ENCODE measurements around the gene LRRC32. TPM values are rescaled to one million over a fixed set of nuclear protein-coding genes. Genes with fewer than 3 reads are reported as not detected.

The LRRC32 gene
- total RNA-seq, 1 experiment from 2014 or later: 0.46 TPM

DNA sequence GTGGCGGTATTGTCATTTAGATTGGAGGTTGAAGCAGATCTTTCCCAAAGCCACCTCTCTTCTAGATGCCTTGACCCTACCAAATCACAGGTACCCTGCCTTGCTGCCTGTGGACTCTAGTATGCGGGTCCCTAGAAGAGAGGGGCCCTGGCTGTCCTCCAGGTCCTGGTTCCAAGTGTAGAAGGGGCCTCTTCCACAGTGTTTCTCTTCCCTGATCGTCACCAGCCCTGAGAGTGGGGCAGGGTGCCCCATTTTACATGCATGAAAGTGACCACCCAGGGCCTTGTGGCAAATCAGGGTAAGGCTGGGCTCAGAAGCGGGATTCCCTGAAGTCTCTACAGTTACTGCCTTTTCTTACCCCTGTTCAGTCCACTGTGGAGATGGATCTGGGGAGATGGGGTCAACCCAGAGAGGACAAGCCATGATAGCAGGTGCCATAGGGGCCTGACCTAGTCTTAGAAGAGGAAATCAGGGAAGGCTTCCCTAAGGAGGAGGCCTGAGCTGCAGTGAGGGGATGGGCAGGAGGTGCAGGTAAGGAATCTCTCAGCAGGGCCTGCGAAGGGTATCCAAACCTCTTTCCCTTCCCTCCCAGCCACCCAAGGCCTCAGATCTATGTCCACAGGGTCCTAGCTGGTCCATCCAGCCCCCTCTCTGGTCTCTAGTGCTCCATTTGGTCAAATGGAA is 1.2 kb upstream of the LRRC32 start:
- H2BK15ac ChIP-seq (ENCODE audit: low read depth, low read length): no peak overlapping the region
- no peak overlapping the region for H2AK5ac ChIP-seq (ENCODE audit: insufficient read length, low read length)
- H3K9me3 ChIP-seq (ENCODE audit: control insufficient read depth, low read depth, low read length): no peaks in the 10 kb centered on the region
- H3K23me2 ChIP-seq (ENCODE audit: insufficient read length, low read depth, low read length, poor library complexity, severe bottlenecking): no peaks in the 10 kb centered on the region
- H4K91ac ChIP-seq (ENCODE audit: insufficient read length, low read depth, low read length): no peak overlapping the region
- H3K79me2 ChIP-seq (ENCODE audit: insufficient read depth, low read length): no peaks in the 10 kb centered on the region
- DNase-seq: no peak
- no peaks in the 10 kb centered on the region for H3K79me1 ChIP-seq (ENCODE audit: insufficient read depth, low read depth, low read length, poor library complexity, severe bottlenecking)
- no peak overlapping the region for H3K56ac ChIP-seq (ENCODE audit: insufficient read length, low read depth, low read length)
- H2BK12ac ChIP-seq (ENCODE audit: insufficient read length, low read depth, low read length): no peak overlapping the region
- no peaks in the 10 kb centered on the region; the same call in 1 of the 2 replicates for H3K4me1 ChIP-seq (ENCODE audit: insufficient read depth, low read length)
- H2BK5ac ChIP-seq (ENCODE audit: insufficient read length, low read length): no peak overlapping the region
- H4K20me1 ChIP-seq (ENCODE audit: control insufficient read depth, insufficient read depth, insufficient read length): no peaks in the 10 kb centered on the region
- peaks cover 2% of the 10 kb centered on the region; the same call in 1 of the 2 replicates for H3K27me3 ChIP-seq (ENCODE audit: insufficient read depth, low read length)
- WGBS (ENCODE audit: extremely low coverage, insufficient read length, low lambda C conversion rate): no CpG with 5 or more reads among the region's 5 CpGs
- no peak overlapping the region for H2BK20ac ChIP-seq (ENCODE audit: low read depth, low read length, poor library complexity, severe bottlenecking)
- H4K5ac ChIP-seq (ENCODE audit: insufficient read length, low read depth, low read length): no peak overlapping the region
- Mint-ChIP-seq H3K9me3 (no peaks in the 10 kb centered on the region), H3K4me1 (peaks cover 9 to 27% of the 10 kb centered on the region in 2 experiments), H3K27ac (no peak overlapping the region), H3K36me3 (ENCODE audit: insufficient read depth in 1 of 3, low read depth in 3 of 3) (no peaks in the 10 kb centered on the region; a peak in 1 of 7 replicates), H3K27me3 (ENCODE audit: low read depth) (peaks cover 40% of the 10 kb centered on the region), H3K4me3 (peak overlapping the region; percentile 63 to 76)
- TF ChIP-seq, protein P1, sequence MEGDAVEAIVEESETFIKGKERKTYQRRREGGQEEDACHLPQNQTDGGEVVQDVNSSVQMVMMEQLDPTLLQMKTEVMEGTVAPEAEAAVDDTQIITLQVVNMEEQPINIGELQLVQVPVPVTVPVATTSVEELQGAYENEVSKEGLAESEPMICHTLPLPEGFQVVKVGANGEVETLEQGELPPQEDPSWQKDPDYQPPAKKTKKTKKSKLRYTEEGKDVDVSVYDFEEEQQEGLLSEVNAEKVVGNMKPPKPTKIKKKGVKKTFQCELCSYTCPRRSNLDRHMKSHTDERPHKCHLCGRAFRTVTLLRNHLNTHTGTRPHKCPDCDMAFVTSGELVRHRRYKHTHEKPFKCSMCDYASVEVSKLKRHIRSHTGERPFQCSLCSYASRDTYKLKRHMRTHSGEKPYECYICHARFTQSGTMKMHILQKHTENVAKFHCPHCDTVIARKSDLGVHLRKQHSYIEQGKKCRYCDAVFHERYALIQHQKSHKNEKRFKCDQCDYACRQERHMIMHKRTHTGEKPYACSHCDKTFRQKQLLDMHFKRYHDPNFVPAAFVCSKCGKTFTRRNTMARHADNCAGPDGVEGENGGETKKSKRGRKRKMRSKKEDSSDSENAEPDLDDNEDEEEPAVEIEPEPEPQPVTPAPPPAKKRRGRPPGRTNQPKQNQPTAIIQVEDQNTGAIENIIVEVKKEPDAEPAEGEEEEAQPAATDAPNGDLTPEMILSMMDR (conservative IDR thresholded peaks at IDR 0.05): no peak
- H3K4me2 ChIP-seq (ENCODE audit: insufficient read depth, insufficient read length, low read length): no peak overlapping the region
- no peak overlapping the region for H2AFZ ChIP-seq (ENCODE audit: low read length)
- no peak overlapping the region for H3T11ph ChIP-seq (ENCODE audit: low read length)
- H3K4ac ChIP-seq (ENCODE audit: low read depth, low read length): no peak overlapping the region
- no peak overlapping the region for H3K14ac ChIP-seq (ENCODE audit: insufficient read depth, low read length)
- H3K27ac ChIP-seq (ENCODE audit: insufficient read length, low read depth, low read length): no peak overlapping the region
- no peak overlapping the region for H3K23ac ChIP-seq (ENCODE audit: insufficient read length, low read depth, low read length)
- H2BK120ac ChIP-seq (ENCODE audit: low read depth, low read length, poor library complexity, severe bottlenecking): no peak overlapping the region
- H3K18ac ChIP-seq (ENCODE audit: insufficient read length, low read depth, low read length): no peak overlapping the region
- no peak overlapping the region for H4K8ac ChIP-seq (replicated peaks; ENCODE audit: insufficient read length, low read depth, low read length)
- no peak overlapping the region for H3K9ac ChIP-seq (ENCODE audit: extremely low read depth, insufficient read length, low read length)

Data from H9 (cell line).